AG09319 (cell line): ENCODE measurements around the gene SLC24A4.

Source experiments
- DNase-seq: peaks from one replicate; pipeline ENCODE4 v3.0.0-alpha.2; 2010; ENCODE audit warnings: low read depth; ENCODE audit errors: extremely low read depth
- TF ChIP-seq, protein P1 (sequence below): IDR thresholded peaks from 2 replicates; pipeline ENCODE4 v1.5.1; 2011; ENCODE audit warnings: low read depth, mild to moderate bottlenecking, inconsistent platforms, low read length, moderate library complexity

The SLC24A4 gene

DNA sequence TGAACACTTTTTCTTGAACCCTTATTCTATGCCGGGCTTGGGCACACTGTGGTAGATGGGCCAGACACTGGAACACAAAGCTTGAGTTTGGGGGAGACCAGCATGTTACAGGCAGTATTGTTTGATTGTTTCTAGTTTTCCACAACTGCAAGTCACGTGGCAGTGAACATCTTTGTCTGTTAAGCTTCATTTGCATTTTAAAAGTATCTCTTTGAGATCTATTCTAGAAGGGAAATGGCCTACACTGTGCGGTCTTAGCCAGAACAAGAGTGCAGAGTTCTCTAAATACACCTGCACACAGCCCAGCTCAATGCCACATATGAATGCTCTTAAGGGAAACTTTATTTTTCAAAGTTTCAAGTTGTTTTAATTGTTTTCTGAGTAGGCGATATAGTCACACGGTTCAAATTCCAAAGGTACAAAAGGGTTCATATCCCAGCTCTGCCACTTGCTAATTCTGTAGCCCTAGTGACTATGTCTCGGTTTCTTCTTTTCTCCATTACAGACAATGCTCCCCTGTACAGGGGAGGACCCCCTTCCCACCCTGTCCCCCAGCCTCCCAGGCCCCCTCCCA is 215.5 kb downstream of the SLC24A4 start:
- no peak for DNase-seq
- TF ChIP-seq, protein P1, sequence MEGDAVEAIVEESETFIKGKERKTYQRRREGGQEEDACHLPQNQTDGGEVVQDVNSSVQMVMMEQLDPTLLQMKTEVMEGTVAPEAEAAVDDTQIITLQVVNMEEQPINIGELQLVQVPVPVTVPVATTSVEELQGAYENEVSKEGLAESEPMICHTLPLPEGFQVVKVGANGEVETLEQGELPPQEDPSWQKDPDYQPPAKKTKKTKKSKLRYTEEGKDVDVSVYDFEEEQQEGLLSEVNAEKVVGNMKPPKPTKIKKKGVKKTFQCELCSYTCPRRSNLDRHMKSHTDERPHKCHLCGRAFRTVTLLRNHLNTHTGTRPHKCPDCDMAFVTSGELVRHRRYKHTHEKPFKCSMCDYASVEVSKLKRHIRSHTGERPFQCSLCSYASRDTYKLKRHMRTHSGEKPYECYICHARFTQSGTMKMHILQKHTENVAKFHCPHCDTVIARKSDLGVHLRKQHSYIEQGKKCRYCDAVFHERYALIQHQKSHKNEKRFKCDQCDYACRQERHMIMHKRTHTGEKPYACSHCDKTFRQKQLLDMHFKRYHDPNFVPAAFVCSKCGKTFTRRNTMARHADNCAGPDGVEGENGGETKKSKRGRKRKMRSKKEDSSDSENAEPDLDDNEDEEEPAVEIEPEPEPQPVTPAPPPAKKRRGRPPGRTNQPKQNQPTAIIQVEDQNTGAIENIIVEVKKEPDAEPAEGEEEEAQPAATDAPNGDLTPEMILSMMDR: no peak

DNA sequence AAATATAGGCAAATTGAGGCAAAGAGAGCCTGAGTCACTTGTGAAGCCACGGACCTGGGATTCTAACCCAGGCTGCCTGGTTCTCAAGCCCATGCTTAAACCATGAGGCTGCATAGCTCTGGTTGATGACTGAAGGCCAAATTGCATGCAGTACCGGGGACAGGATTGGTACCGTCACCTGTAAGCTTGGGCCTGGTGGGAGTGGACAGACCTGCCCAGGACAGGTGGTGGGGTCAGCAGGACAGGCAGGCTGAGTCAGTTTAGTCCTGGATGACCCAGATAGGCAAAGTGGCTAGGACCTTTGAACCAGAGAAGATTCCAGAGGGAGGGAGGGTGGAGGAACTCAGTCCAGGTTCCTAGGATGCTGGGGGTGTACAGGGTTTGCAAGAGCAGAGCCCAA is 216.5 kb downstream of the SLC24A4 start:
- TF ChIP-seq, protein P1: no peak
- no peak for DNase-seq

DNA sequence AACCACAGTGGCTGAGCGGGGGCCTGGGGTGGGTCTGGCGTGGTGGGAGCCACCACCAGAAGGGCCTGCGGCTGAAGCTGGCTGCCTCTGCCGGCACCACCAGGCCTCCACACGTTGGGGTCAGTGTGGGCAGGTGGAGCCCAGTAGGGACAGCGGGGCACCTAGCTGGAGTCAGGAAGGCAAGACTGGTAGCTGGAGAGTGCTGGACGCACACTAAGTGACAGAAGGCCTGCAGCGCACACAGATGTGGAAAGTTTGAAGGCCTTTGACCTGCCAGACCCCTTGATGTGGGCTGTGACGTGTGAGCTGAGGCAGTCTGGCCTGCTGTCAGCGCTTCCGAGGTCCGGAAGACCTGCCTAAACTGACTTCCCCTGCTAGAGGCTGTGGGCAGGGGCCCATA is 216.9 kb downstream of the SLC24A4 start:
- DNase-seq: no peak
- TF ChIP-seq, protein P1: no peak

GRCh38 chr14:92540472-92541048 is 217.6 kb downstream of the SLC24A4 start:
- DNase-seq: peak; percentile 99
- TF ChIP-seq, protein P1: no peak

DNA sequence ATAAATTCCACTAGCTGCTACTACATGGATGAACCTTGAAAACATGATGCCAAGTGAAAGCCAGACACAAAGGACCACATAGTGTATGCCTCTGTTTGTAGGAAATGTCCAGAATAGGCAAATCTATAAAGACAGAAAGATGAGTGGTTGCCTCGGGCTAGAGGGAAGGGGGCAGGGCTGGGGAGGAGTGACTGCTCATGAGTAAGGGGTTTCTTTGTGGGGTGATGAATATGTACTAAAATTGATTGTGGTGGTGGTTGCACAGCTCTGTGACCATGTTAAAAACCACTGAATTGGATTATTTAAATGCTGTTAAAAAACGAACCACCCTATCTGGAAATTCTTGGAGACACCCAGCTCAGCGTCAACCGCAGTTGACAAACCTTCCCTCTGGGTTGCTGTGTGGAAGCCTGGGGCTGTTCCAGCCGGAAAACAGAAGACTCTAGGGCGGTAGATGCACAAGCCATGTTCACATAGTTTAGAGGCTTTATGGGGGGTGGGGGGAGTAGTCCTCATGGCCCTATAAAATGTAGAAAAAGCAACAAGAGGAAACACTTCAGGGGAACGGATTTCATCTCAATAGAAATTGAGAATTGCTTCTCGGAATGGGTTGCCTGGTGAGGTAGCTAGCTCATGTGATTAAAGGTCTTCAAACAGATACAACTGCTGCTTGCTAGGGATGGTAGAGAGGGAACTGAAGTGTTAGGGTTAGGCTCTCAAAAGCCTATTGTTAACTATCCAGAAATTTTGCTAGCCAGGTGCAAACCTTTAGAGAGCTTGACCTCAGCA is 220.0 kb downstream of the SLC24A4 start:
- TF ChIP-seq, protein P1: no peak
- DNase-seq: no peak

DNA sequence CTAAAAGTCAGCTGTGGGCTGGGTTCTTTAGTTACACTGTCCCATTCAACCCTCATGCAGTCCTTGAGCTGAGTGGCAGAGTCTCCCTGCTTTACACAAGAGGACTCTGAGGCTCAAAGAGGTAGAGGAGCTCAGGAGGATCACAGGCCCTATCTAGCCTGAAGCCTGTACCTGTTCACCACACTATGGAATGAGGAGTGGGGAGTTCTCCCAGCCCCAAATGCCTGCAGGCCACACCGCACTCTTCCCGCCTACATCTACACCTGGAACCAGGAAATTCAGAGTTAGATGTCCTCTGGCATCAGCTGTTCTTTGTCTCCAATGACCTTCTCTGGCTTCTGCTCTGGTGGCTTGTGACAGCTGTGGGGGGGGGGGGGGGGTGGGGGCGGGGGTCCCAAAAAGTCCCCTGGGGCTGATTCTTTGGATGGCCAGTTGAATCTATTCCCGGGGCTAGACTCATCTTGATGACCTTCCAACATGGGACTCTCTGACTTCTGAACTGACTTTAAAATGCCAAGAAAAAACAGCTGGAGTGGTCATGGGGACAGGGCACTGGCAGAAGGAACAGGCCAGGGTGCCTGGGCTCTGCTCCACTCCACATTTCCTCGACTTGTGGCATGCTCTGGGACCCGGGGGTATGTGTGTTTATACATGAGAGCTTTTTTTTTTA is 221.2 kb downstream of the SLC24A4 start:
- DNase-seq: no peak
- TF ChIP-seq, protein P1: no peak
